Fibroblast of the aortic adventitia (primary cell): ENCODE measurements around the gene KMT2B. TPM values are rescaled to one million over a fixed set of nuclear protein-coding genes. Genes with fewer than 3 reads are reported as not detected.
A peak's percentile ranks its signal among the peaks of the same experiment; 100 is the strongest.

Experiments
- DNase-seq: peaks from one replicate; pipeline ENCODE4 v3.0.0-alpha.2; 2010; ENCODE audit warnings: low read depth
- H3K4me3 ChIP-seq: 2 replicates; pipeline ENCODE4 v1.5.1; 2011; ENCODE audit warnings: low read depth, mild to moderate bottlenecking, control low read depth, low read length, moderate library complexity
- CTCF ChIP-seq: IDR thresholded peaks from 2 replicates; pipeline ENCODE4 v1.5.1; 2011; ENCODE audit warnings: mild to moderate bottlenecking, low read length, control low read depth, inconsistent platforms; ENCODE audit not compliant: insufficient read depth
- total RNA-seq: library from RNA; depleted of rRNA; stranded (reverse); fragments of >200 nt; gene quantifications from 2 replicates; pipeline ENCODE4 v1.2.3, GENCODE V29; 2012; ENCODE audit warnings: low replicate concordance

The KMT2B gene
- total RNA-seq, 1 donor = 6.8 TPM

- peak within 1 kb of the TSS; percentile 81 for H3K4me3 ChIP-seq
- peak; percentile 100 for DNase-seq
- no peak for TF ChIP-seq CTCF
Measured at GRCh38 chr19:35745328-35746086, 27.7 kb downstream of the KMT2B start, which contains the start of the genes PSENEN and U2AF1L4. Gene PSENEN (plus strand): TSS chr19:35745651. CDS start chr19:35745931, 280 bp downstream. Gene U2AF1L4 (minus strand): TSS chr19:35745418. CDS start chr19:35745391, 27 bp downstream.

- no peak for TF ChIP-seq CTCF
- DNase-seq = no peak
- H3K4me3 ChIP-seq = peak overlapping the region; percentile 66
Measured at GRCh38 chr19:35746087-35746462, 28.3 kb downstream of the KMT2B start.

- no peak for TF ChIP-seq CTCF
- H3K4me3 ChIP-seq = peak overlapping the region; percentile 66
- no peak for DNase-seq
Measured at GRCh38 chr19:35746531-35746930, 28.7 kb downstream of the KMT2B start.

GRCh38 chr19:35748106-35749020 lies 30.6 kb downstream of the KMT2B start, which contains the start of gene LIN37:
Gene LIN37 (plus strand): TSS chr19:35748576. CDS start chr19:35748725, 149 bp downstream.
- peak; percentile 43 for TF ChIP-seq CTCF
- H3K4me3 ChIP-seq = peak within 1 kb of the TSS; percentile 99
- DNase-seq = peak; percentile 100

GRCh38 chr19:35750167-35750566 lies 32.4 kb downstream of the KMT2B start:
- DNase-seq = no peak
- TF ChIP-seq CTCF = no peak
- H3K4me3 ChIP-seq = no peak overlapping the region

- no peak overlapping the region for H3K4me3 ChIP-seq
- peak; percentile 24 for DNase-seq
- no peak for TF ChIP-seq CTCF
Measured at GRCh38 chr19:35751839-35752745, 34.3 kb downstream of the KMT2B start.
